Esophagus muscularis mucosa (tissue), 4 donors: ENCODE results near the gene KRTAP10-3. TPM values are rescaled to one million over a fixed set of nuclear protein-coding genes. Genes with fewer than 3 reads are reported as not detected.

Experiments used
- DNase-seq: peaks from one replicate; pipeline ENCODE4 v3.0.0-alpha.2; 2017; ENCODE audit errors: extremely low spot score
- H3K27ac ChIP-seq, 4 donors: fragments of 200-600 bp; sonication (generic); replicated peaks in 1 of 4; 1 replicate in 3 of 4; 2 replicates in 1 of 4; pipeline ENCODE4 v1.5.1; 2016 to 2019; ENCODE audit warnings: mild to moderate bottlenecking in 1 of 4
- H3K27me3 ChIP-seq, 4 donors: fragments of 200-600 bp; sonication (generic); one replicate each; pipeline versions ENCODE4 v1.5.1 to v1.6.0; 2016 to 2019
- H3K36me3 ChIP-seq, 4 donors: fragments of 200-600 bp; sonication (generic); one replicate each; pipeline ENCODE4 v1.5.1; 2016 to 2019
- H3K4me1 ChIP-seq, 4 donors: fragments of 200-600 bp; sonication (generic); one replicate each; pipeline ENCODE4 v1.5.1; 2016 to 2019
- H3K4me3 ChIP-seq, 4 donors: fragments of 200-600 bp; sonication (generic); 1 replicate in 2 of 4; 2 replicates in 2 of 4; pipeline ENCODE4 v1.5.1; 2016 to 2019; ENCODE audit warnings: mild to moderate bottlenecking in 4 of 4, moderate library complexity in 1 of 4
- H3K9me3 ChIP-seq, 4 donors: fragments of 200-600 bp; sonication (generic); 1 replicate in 3 of 4; 2 replicates in 1 of 4; pipeline ENCODE4 v1.5.1; 2016 to 2019
- CTCF ChIP-seq, 3 experiments: fragments of 200-600 bp in 2 of 3; fragments of 450-650 bp in 1 of 3; sonication (generic) in 2 of 3; IDR thresholded peaks; one replicate each; pipeline ENCODE4 v1.5.1; 2017 to 2019; ENCODE audit warnings: antibody characterized with exemption in 3 of 3, mild to moderate bottlenecking in 2 of 3, moderate library complexity in 1 of 3
- EP300 ChIP-seq: sonication (generic); formaldehyde crosslinking; IDR thresholded peaks from one replicate; pipeline ENCODE4 v1.6.1; 2017; ENCODE audit warnings: antibody characterized with exemption
- POLR2A ChIP-seq: fragments of 450-650 bp; IDR thresholded peaks from one replicate; pipeline ENCODE4 v1.6.1; 2017; ENCODE audit warnings: antibody characterized with exemption, moderate library complexity, mild to moderate bottlenecking, low read depth
- POLR2AphosphoS5 ChIP-seq, 2 donors: sonication (generic); formaldehyde crosslinking; IDR thresholded peaks; one replicate each; pipeline ENCODE4 v1.6.1; 2017; ENCODE audit warnings: antibody characterized with exemption in 2 of 2
- WGBS: methylation state at CpG from one replicate; pipeline ENCODE4 v1.1.5; 2018; 5-methylcytosine and 5-hydroxymethylcytosine counted together
- intact Hi-C: fragments of 100-400 bp; cut with DNase I; formaldehyde crosslinking; loops from one replicate; pipeline ENCODE4 v1.15.1; 2023
- total RNA-seq, 4 donors: library from RNA; depleted of rRNA; stranded (reverse); fragments of >200 nt; gene quantifications; one replicate each; pipeline versions ENCODE4 v1.1.0 to v1.2.1, GENCODE V29; 2016

The KRTAP10-3 gene
- total RNA-seq, 4 donors from 2014 or later: not detected

- no peak for TF ChIP-seq POLR2A
Measured at GRCh38 chr21:44527983-44528633, 30.5 kb downstream of the KRTAP10-3 start.

DNA sequence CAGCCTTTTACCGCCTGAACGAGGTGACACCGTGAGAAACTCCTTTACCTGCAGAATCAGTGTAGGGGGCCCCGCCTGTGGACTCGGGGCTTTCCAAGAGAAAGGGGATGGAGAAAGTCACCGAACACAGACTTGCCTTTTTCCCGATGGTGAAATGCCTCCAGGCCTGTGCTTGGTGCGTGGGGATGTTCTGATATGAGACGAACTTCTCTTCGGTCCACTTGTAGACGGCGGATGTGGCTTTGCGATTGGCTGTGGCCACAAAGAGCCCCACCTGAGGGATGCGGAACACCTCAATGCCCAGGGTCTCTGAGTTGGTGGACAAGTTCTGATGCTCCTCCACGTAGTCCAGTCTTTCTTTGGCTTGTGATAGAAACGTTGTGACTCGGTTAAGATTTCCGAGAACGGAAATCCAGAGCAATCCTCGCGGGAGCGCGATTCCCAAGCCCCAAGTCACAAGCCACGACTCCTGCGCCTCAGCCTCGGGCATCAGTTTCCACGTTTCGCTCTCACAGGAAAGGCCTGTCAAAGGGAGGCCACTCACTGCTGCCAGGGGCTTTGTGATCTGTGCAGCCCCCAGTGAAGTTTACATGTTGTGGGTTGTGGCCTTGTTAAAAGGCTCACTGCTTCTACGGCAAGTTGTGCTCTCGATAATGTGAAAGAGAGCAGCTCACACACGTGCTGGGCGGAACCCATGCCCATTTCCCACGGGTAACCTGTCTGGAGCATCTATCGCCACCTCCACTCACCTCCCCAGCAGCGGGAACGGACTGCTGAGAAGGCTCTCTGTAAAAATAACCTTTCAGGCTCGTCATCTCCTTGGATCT, 31.2 kb downstream of the KRTAP10-3 start:
- Histone ChIP-seq H3K27me3 (peaks cover 0 to 42% (median 0%) of the 10 kb centered on the region in 4 donors), H3K9me3 (no peaks in the 10 kb centered on the region), H3K4me1 (no peaks in the 10 kb centered on the region), H3K27ac (no peak overlapping the region), H3K4me3 (no peak overlapping the region), H3K36me3 (no peaks in the 10 kb centered on the region)
- TF ChIP-seq POLR2AphosphoS5 (IDR thresholded peaks at IDR 0.05) (no peak), POLR2A (no peak), CTCF (IDR thresholded peaks at IDR 0.05) (no peak), EP300 (no peak)
- intact Hi-C loops: no loop called here
- DNase-seq: no peak
- 90% methylated on average over 32 of the region's 37 CpGs for WGBS

More at GRCh38 chr21:44527983-44528633, 30.5 kb downstream of the KRTAP10-3 start:
- Histone ChIP-seq H3K27ac (no peak overlapping the region), H3K4me1 (no peaks in the 10 kb centered on the region), H3K27me3 (peaks cover 0 to 43% (median 0%) of the 10 kb centered on the region in 4 donors), H3K4me3 (no peak overlapping the region), H3K36me3 (no peaks in the 10 kb centered on the region), H3K9me3 (no peaks in the 10 kb centered on the region)
- DNase-seq: no peak
- WGBS: 86% methylated on average over 14 of the region's 18 CpGs
- intact Hi-C loops: no loop called here

DNA sequence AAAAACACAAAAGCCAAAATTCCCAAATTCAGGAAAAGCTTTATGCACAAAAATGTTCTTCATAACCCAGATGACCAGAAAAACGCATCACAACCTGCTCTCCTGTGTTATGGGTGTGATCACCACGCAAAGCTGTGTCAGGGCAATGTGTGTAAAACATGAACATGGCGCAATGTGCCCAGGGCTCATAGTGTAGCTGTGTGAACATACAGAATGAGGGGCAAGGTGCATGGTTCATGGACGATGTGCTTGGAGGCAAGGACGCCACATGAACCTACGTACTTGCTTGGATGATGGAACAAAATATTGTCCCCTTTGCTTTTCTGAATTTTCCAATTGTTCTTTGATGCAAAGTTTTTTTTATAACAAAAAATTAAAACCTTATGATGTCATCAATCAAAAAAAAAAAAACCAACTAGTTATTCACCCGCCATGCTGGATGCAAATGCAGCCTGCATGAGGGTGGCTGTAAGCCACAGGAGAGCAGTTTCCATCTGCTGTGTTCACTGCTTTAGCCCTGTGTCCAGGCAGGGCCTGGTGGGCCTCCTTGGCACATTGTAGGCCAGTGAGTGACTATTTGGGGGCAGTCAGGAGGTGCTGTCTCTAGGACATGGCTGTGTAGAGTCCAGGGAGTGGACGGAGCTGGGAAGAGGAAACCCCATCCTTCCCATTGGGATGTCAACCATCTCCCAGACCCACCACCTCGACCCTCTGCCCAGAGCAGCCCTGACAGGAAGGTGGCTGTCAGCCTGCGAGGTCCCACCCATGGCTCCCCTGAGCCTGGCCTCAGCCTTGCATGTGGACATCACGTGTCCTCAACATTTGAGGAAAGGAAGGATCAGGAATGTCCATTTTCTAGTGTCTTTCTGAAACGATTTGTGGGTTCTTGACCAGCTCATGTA, 32.2 kb downstream of the KRTAP10-3 start:
- TF ChIP-seq EP300 (no peak), CTCF (IDR thresholded peaks at IDR 0.05) (no peak)
- H3K9me3 ChIP-seq: no peaks in the 10 kb centered on the region
- intact Hi-C loops: no loop called here
- no peaks in the 10 kb centered on the region for H3K36me3 ChIP-seq
- no peak for DNase-seq
- H3K27me3 ChIP-seq: peaks cover 0 to 37% (median 0%) of the 10 kb centered on the region in 4 donors
- 87% methylated on average over 10 of the region's 12 CpGs for WGBS
- no peak overlapping the region for H3K27ac ChIP-seq
- H3K4me3 ChIP-seq: no peak overlapping the region
- H3K4me1 ChIP-seq: no peaks in the 10 kb centered on the region

DNA sequence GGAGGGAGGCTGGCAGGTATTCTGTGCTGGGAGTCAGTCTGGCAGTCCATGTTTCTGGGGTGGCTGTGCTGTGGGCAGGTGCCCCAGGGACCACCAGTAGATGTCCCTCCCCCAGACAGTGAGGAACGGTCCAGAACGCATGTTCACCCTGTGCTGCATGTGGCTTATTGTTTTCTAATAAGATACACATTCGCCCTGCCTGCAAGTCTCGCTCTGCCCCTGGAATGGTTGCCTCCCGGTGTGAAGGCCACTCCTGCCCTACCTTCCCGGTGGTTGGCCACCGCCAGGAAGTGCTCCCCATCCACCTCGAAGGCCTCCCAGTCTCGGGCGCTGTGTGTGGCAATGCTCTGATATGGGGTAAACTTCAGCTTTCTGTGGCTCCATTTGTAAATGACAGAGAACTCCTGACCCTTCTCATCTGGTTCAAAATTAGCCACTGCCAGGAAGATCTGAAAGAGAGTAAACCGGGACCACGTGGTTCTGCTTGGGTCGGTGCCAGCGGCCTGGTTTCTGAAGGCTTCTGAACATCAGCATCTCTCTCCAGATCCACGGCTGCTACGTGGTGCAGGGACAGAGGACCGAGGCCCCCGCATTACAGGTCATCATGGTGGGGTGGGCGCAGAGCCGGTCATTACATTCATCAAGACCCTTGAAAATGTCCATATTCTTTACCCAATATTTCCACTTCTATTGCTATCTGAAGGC, 33.1 kb downstream of the KRTAP10-3 start:
- WGBS: 90% methylated on average over 18 of the region's 20 CpGs
- intact Hi-C loops: no loop called here
- no peak for DNase-seq
- H3K27ac ChIP-seq: no peak overlapping the region
- no peak for TF ChIP-seq POLR2A
- H3K4me1 ChIP-seq: no peaks in the 10 kb centered on the region
- peaks cover 0 to 37% (median 0%) of the 10 kb centered on the region in 4 donors for H3K27me3 ChIP-seq
- no peaks in the 10 kb centered on the region for H3K9me3 ChIP-seq
- H3K4me3 ChIP-seq: no peak overlapping the region
- no peaks in the 10 kb centered on the region for H3K36me3 ChIP-seq

DNA sequence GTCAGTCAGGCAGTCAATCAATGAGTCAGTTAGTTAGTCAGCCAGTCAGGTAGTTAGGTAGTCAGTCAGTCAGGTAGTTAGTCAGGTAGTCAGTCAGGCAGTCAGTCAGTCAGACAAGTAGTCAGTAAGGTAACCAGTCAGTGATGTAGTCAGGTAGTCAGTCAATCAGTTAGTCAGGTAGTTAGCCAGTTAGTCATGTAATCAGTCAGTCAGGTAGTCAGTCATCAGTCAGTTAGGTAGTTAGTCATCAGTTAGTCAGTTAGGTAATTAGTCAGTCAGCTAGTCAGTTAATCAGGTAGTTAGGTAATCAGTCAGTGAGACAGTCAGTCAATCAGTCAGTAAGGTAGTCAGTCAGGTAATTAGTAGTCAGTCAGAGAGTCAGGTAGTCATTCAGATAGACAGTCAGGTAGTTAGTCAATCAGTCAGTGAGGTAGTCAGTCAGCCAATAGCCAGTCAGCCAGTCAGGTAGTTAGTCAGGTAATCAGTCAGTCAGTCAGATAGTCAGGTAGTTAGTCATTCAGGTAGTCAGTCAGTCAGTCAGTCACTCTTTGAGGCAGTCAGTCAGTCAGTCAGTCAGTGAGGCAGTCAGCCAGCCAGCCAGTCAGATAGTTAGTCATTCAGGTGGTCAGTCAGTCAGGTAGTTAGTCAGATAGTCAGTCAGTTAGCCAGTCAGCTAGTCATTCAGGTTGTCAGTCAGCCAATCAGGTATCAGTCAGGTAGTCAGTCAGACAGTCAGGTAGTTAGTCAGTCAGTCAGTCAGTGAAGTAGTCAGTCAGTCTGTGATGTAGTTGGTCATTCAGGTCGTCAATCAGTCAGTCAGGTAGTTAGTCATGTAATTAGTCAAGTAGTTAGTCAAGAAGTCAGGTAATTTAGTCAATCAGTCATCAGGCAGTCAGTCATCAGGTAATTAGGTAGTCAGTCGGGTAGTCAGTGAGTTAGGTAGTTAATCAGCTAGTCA, 33.9 kb downstream of the KRTAP10-3 start:
- TF ChIP-seq POLR2A: no peak
- no peak for TF ChIP-seq CTCF (IDR thresholded peaks at IDR 0.05)
- TF ChIP-seq EP300: no peak
- TF ChIP-seq POLR2AphosphoS5 (IDR thresholded peaks at IDR 0.05): no peak
- H3K4me3 ChIP-seq: no peak overlapping the region
- intact Hi-C loops: no loop called here
- H3K4me1 ChIP-seq: no peaks in the 10 kb centered on the region
- no peak for DNase-seq
- no peaks in the 10 kb centered on the region for H3K9me3 ChIP-seq
- no peak overlapping the region for H3K27ac ChIP-seq
- 73% methylated on average over 2 of the region's 2 CpGs for WGBS
- H3K36me3 ChIP-seq: no peaks in the 10 kb centered on the region
- H3K27me3 ChIP-seq: peaks cover 0 to 34% (median 0%) of the 10 kb centered on the region in 4 donors
